Left renal pelvis (tissue), 4 donors: ENCODE results near the gene KANSL1. TPM values are rescaled to one million over a fixed set of nuclear protein-coding genes. Genes with fewer than 3 reads are reported as not detected.

Experiments
- DNase-seq, 4 donors: peaks; one replicate each; pipeline ENCODE4 v3.0.0-alpha.2; 2013; ENCODE audit warnings: low read depth in 4 of 4, low spot score in 3 of 4
- polyA plus RNA-seq, 4 donors: library from polyadenylated mRNA; unstranded; fragments of 120-200 nt; gene quantifications; one replicate each; pipeline ENCODE4 v1.2.1, GENCODE V29; 2013; ENCODE audit not compliant: insufficient read length in 4 of 4

Gene KANSL1
- polyA plus RNA-seq, 4 donors, result 53.1 to 93.4 (median 64.1) TPM

- no peak for DNase-seq
These were observed 203.5 kb downstream of the KANSL1 start for GRCh38 chr17:45989759-45990158.

- DNase-seq, result no peak
These were observed 205.5 kb downstream of the KANSL1 start for GRCh38 chr17:45987706-45988105.

GRCh38 chr17:45986056-45986455 is 207.2 kb downstream of the KANSL1 start:
- DNase-seq, result no peak

- no peak for DNase-seq
These were observed 207.8 kb downstream of the KANSL1 start for GRCh38 chr17:45985447-45985846.

- no peak for DNase-seq
These were observed 208.9 kb downstream of the KANSL1 start for GRCh38 chr17:45984368-45984767.

- no peak for DNase-seq
These were observed 209.5 kb downstream of the KANSL1 start for GRCh38 chr17:45983614-45984310.

- DNase-seq, result no peak
These were observed 210.2 kb downstream of the KANSL1 start for GRCh38 chr17:45982791-45983613.

- DNase-seq, result no peak
These were observed 211.9 kb downstream of the KANSL1 start for GRCh38 chr17:45981306-45981705.

GRCh38 chr17:45980855-45981254 is 212.4 kb downstream of the KANSL1 start:
- no peak for DNase-seq

Other genes starting within 250 kb of the KANSL1 start
- gene STH, start 194.2 kb downstream of the KANSL1 start, polyA plus RNA-seq, result not detected
- 1 to 10 TPM; 2.0 to 4.4 (median 3.4) TPM for gene LRRC37A, start 101.7 kb upstream of the KANSL1 start, polyA plus RNA-seq
- gene ARL17B, start 168.3 kb upstream of the KANSL1 start, polyA plus RNA-seq, result 10 to 100 TPM; 13.2 to 22.1 (median 15.1) TPM